ENCODE measurements around the gene BICC1. TPM values are rescaled to one million over a fixed set of nuclear protein-coding genes. Genes with fewer than 3 reads are reported as not detected.
"Not testable (repeated sequence)": the region's sequence is repeated elsewhere in the genome, so short reads cannot be mapped to it uniquely, and the experiment has no call there.

The BICC1 gene
- total RNA-seq, 2 experiments from 2014 or later = not detected

GRCh38 chr10:58843760-58844159 lies 331.1 kb downstream of the BICC1 start:
- Mint-ChIP-seq H3K4me3 (no peak overlapping the region), H3K9me3 (ENCODE audit: low read depth) (no peaks in the 10 kb centered on the region), H3K36me3 (ENCODE audit: low read depth) (no peaks in the 10 kb centered on the region), H3K4me1 (no peaks in the 10 kb centered on the region), H3K27me3 (no peaks in the 10 kb centered on the region), H3K27ac (no peak overlapping the region)
- ATAC-seq = no peak
- intact Hi-C loops (cut with DNase I, micrococcal nuclease) = no loop called here
- ChIA-PET POLR2A (no interaction called here), CTCF (interaction anchor here (0.5 kb wide), 1 partner anchor 1314 kb away, joined by 6 read pairs; no protein-coding TSS in a partner anchor)
- no peak for DNase-seq

GRCh38 chr10:58844680-58845079 lies 332.0 kb downstream of the BICC1 start:
- DNase-seq (no peak), ATAC-seq (no peak)
- POLR2A ChIA-PET = no interaction called here
- Mint-ChIP-seq H3K9me3 (ENCODE audit: low read depth) (no peaks in the 10 kb centered on the region), H3K36me3 (ENCODE audit: low read depth) (no peaks in the 10 kb centered on the region), H3K27ac (no peak overlapping the region), H3K4me3 (no peak overlapping the region), H3K27me3 (no peaks in the 10 kb centered on the region), H3K4me1 (no peaks in the 10 kb centered on the region)
- CTCF ChIA-PET = no interaction called here
- intact Hi-C loops (cut with DNase I, micrococcal nuclease) = no loop called here

GRCh38 chr10:58846856-58847255 lies 334.2 kb downstream of the BICC1 start:
- Mint-ChIP-seq H3K27ac (no peak overlapping the region), H3K36me3 (ENCODE audit: low read depth) (no peaks in the 10 kb centered on the region), H3K4me3 (no peak overlapping the region), H3K27me3 (no peaks in the 10 kb centered on the region), H3K9me3 (ENCODE audit: low read depth) (no peaks in the 10 kb centered on the region), H3K4me1 (no peaks in the 10 kb centered on the region)
- ATAC-seq (no peak), DNase-seq (no peak)
- POLR2A ChIA-PET = no interaction called here
- intact Hi-C loops (cut with DNase I, micrococcal nuclease) = no loop called here
- CTCF ChIA-PET = no interaction called here

GRCh38 chr10:58851606-58852005 lies 338.9 kb downstream of the BICC1 start:
- H3K4me1 Mint-ChIP-seq = no peaks in the 10 kb centered on the region
- no peaks in the 10 kb centered on the region for H3K36me3 Mint-ChIP-seq (ENCODE audit: low read depth)
- ChIA-PET CTCF (no interaction called here), POLR2A (no interaction called here)
- intact Hi-C loops (cut with DNase I, micrococcal nuclease) = no loop called here
- H3K9me3 Mint-ChIP-seq (ENCODE audit: low read depth) = no peaks in the 10 kb centered on the region
- no peak overlapping the region for H3K27ac Mint-ChIP-seq
- DNase-seq (no peak), ATAC-seq (no peak)
- H3K27me3 Mint-ChIP-seq = no peaks in the 10 kb centered on the region
- H3K4me3 Mint-ChIP-seq = no peak overlapping the region

GRCh38 chr10:58853668-58854067 lies 341.0 kb downstream of the BICC1 start:
- no peaks in the 10 kb centered on the region for H3K36me3 Mint-ChIP-seq (ENCODE audit: low read depth)
- ATAC-seq (no peak), DNase-seq (no peak)
- no peak overlapping the region for H3K4me3 Mint-ChIP-seq
- H3K4me1 Mint-ChIP-seq = no peaks in the 10 kb centered on the region
- H3K27ac Mint-ChIP-seq = no peak overlapping the region
- peaks cover 4% of the 10 kb centered on the region for H3K9me3 Mint-ChIP-seq (ENCODE audit: low read depth)
- ChIA-PET CTCF (interaction anchor here (0.7 kb wide), 1 partner anchor 1311 kb away, joined by 3 read pairs; no protein-coding TSS in a partner anchor), POLR2A (no interaction called here)
- no peaks in the 10 kb centered on the region for H3K27me3 Mint-ChIP-seq
- intact Hi-C loops (cut with DNase I, micrococcal nuclease) = no loop called here

GRCh38 chr10:58854811-58855210 lies 342.1 kb downstream of the BICC1 start:
- ChIA-PET POLR2A (no interaction called here), CTCF (no interaction called here)
- Mint-ChIP-seq H3K4me3 (no peak overlapping the region), H3K36me3 (ENCODE audit: low read depth) (no peaks in the 10 kb centered on the region), H3K9me3 (ENCODE audit: low read depth) (peaks cover 4% of the 10 kb centered on the region), H3K4me1 (no peaks in the 10 kb centered on the region), H3K27me3 (no peaks in the 10 kb centered on the region), H3K27ac (no peak overlapping the region)
- DNase-seq = no peak
- intact Hi-C loops (cut with DNase I, micrococcal nuclease) = no loop called here
- ATAC-seq = no peak

GRCh38 chr10:58856508-58857240 lies 344.0 kb downstream of the BICC1 start:
- Mint-ChIP-seq H3K4me1 (no peaks in the 10 kb centered on the region), H3K27ac (no peak overlapping the region), H3K4me3 (no peak overlapping the region), H3K36me3 (ENCODE audit: low read depth) (no peaks in the 10 kb centered on the region), H3K27me3 (no peaks in the 10 kb centered on the region), H3K9me3 (ENCODE audit: low read depth) (peaks cover 4% of the 10 kb centered on the region)
- ChIA-PET CTCF (no interaction called here), POLR2A (no interaction called here)
- intact Hi-C loops (cut with DNase I, micrococcal nuclease) = no loop called here
- DNase-seq (no peak), ATAC-seq (no peak)

GRCh38 chr10:58857251-58857805 lies 344.7 kb downstream of the BICC1 start:
- H3K4me3 Mint-ChIP-seq = no peak overlapping the region

GRCh38 chr10:58858123-58858522 lies 345.5 kb downstream of the BICC1 start:
- H3K9me3 Mint-ChIP-seq (ENCODE audit: low read depth); H3K27me3 Mint-ChIP-seq; H3K4me3 Mint-ChIP-seq; H3K36me3 Mint-ChIP-seq (ENCODE audit: low read depth); DNase-seq; ATAC-seq; POLR2A ChIA-PET; H3K27ac Mint-ChIP-seq; intact Hi-C loops (cut with DNase I, micrococcal nuclease); H3K4me1 Mint-ChIP-seq; CTCF ChIA-PET: not testable (repeated sequence)

More at GRCh38 chr10:58857251-58857805, 344.7 kb downstream of the BICC1 start:
- DNase-seq (no peak), ATAC-seq (no peak)
- no peaks in the 10 kb centered on the region for H3K36me3 Mint-ChIP-seq (ENCODE audit: low read depth)
- H3K27ac Mint-ChIP-seq = no peak overlapping the region
- intact Hi-C loops (cut with DNase I, micrococcal nuclease) = no loop called here
- H3K27me3 Mint-ChIP-seq = no peaks in the 10 kb centered on the region
- ChIA-PET POLR2A (no interaction called here), CTCF (no interaction called here)
- H3K4me1 Mint-ChIP-seq = no peaks in the 10 kb centered on the region
- peaks cover 4% of the 10 kb centered on the region for H3K9me3 Mint-ChIP-seq (ENCODE audit: low read depth)

GRCh38 chr10:58859526-58859925 lies 346.9 kb downstream of the BICC1 start:
- ATAC-seq = no peak
- Mint-ChIP-seq H3K4me3 (no peak overlapping the region), H3K9me3 (ENCODE audit: low read depth) (peaks cover 4% of the 10 kb centered on the region)

GRCh38 chr10:58867683-58868082 lies 355.0 kb downstream of the BICC1 start:
- ChIA-PET POLR2A (no interaction called here), CTCF (no interaction called here)
- intact Hi-C loops (cut with DNase I, micrococcal nuclease) = no loop called here
- Mint-ChIP-seq H3K9me3 (ENCODE audit: low read depth) (no peaks in the 10 kb centered on the region), H3K27ac (no peak overlapping the region), H3K4me1 (no peaks in the 10 kb centered on the region), H3K27me3 (no peaks in the 10 kb centered on the region), H3K36me3 (ENCODE audit: low read depth) (no peaks in the 10 kb centered on the region), H3K4me3 (no peak overlapping the region)
- ATAC-seq (no peak), DNase-seq (no peak)

More at GRCh38 chr10:58859526-58859925, 346.9 kb downstream of the BICC1 start:
- POLR2A ChIA-PET = no interaction called here
- DNase-seq = no peak
- no peaks in the 10 kb centered on the region for H3K4me1 Mint-ChIP-seq
- no peak overlapping the region for H3K27ac Mint-ChIP-seq
- H3K27me3 Mint-ChIP-seq = no peaks in the 10 kb centered on the region
- no peaks in the 10 kb centered on the region for H3K36me3 Mint-ChIP-seq (ENCODE audit: low read depth)
- intact Hi-C loops (cut with DNase I, micrococcal nuclease) = no loop called here
- CTCF ChIA-PET = no interaction called here

- H3K36me3 Mint-ChIP-seq (ENCODE audit: low read depth) = no peaks in the 10 kb centered on the region
- intact Hi-C loops (cut with DNase I, micrococcal nuclease) = no loop called here
- H3K27me3 Mint-ChIP-seq = no peaks in the 10 kb centered on the region
- H3K4me3 Mint-ChIP-seq = no peak overlapping the region
- no peak overlapping the region for H3K27ac Mint-ChIP-seq
- DNase-seq = no peak
- ChIA-PET POLR2A (no interaction called here), CTCF (no interaction called here)
- no peaks in the 10 kb centered on the region for H3K9me3 Mint-ChIP-seq (ENCODE audit: low read depth)
- no peaks in the 10 kb centered on the region for H3K4me1 Mint-ChIP-seq
- ATAC-seq = no peak
These were observed 356.2 kb downstream of the BICC1 start for GRCh38 chr10:58868736-58869435.

Measured in activated CD4-positive, alpha-beta T cell treated with anti-CD3 and anti-CD28 coated beads for 36 hours (primary cell).